Measurements from ENCODE around the gene DAPK2. TPM values are rescaled to one million over a fixed set of nuclear protein-coding genes. Genes with fewer than 3 reads are reported as not detected.

Gene DAPK2
- total and polyA plus RNA-seq, 4 donors = 4.0 to 6.7 (median 6.7) TPM

DNA sequence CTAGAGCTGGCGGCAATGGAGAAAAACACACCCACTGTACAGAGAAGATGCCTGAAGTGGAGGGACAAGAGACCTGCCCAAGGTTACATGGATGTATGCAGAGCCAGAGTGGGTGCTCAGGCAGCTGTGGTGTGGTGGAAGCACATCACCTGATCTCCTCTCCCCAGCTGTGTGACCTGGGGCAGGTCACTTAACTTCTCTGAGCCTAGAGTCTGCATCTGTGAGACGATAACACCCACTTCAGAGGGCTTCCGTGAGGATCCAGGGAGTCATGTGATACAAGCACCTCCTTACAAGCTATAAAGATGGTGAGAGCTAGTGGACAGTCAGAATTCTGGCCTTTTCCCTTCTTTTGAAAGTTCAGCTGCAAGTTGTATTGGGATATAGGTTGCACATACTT, 157.5 kb downstream of the DAPK2 start:
- Histone ChIP-seq H3K27me3 (ENCODE audit: control insufficient read depth, insufficient read depth, low read length) (no peaks in the 10 kb centered on the region), H3K4me1 (ENCODE audit: control insufficient read depth, insufficient read depth, low read length) (peaks cover 11% of the 10 kb centered on the region), H3K4me3 (ENCODE audit: low read depth, low read length) (no peak overlapping the region), H3K36me3 (ENCODE audit: control insufficient read depth, insufficient read depth, low read length) (no peaks in the 10 kb centered on the region), H3K9me3 (ENCODE audit: control insufficient read depth, insufficient read depth, low read length) (no peaks in the 10 kb centered on the region), H3K27ac (ENCODE audit: low read depth, low read length) (no peak overlapping the region)
- WGBS (ENCODE audit: insufficient coverage) = no CpG with 5 or more reads among the region's 3 CpGs
- no peak for DNase-seq (ENCODE audit: low read depth in 4 of 6, low spot score in 6 of 6)

DNA sequence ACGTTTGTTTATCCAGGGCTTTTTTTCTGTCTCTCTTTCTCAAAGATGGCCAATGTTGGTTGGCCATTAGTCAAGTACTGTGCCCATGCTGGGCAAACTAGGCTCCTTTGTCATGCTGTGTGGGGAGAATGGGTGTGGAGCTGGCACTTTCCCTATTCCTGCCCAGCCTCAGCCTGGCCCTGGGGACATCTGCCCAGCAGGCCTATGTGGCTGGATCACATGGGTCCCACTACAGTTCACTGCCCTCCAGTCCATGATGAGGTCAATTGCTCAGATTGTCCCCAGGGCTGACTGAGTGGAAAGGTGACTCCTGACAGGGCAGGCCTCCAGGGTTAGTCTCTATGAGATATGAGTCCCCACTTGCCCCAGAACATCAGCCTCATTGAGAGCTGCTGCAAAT, 158.1 kb downstream of the DAPK2 start:
- Histone ChIP-seq H3K4me1 (ENCODE audit: control insufficient read depth, insufficient read depth, low read length) (peaks cover 11% of the 10 kb centered on the region), H3K27ac (ENCODE audit: low read depth, low read length) (no peak overlapping the region), H3K36me3 (ENCODE audit: control insufficient read depth, insufficient read depth, low read length) (no peaks in the 10 kb centered on the region), H3K9me3 (ENCODE audit: control insufficient read depth, insufficient read depth, low read length) (no peaks in the 10 kb centered on the region), H3K27me3 (ENCODE audit: control insufficient read depth, insufficient read depth, low read length) (no peaks in the 10 kb centered on the region), H3K4me3 (ENCODE audit: low read depth, low read length) (no peak overlapping the region)
- DNase-seq (ENCODE audit: low read depth in 4 of 6, low spot score in 6 of 6) = no peak
- WGBS (ENCODE audit: insufficient coverage) = 43% methylated on average over 1 of the region's 1 CpG

DNA sequence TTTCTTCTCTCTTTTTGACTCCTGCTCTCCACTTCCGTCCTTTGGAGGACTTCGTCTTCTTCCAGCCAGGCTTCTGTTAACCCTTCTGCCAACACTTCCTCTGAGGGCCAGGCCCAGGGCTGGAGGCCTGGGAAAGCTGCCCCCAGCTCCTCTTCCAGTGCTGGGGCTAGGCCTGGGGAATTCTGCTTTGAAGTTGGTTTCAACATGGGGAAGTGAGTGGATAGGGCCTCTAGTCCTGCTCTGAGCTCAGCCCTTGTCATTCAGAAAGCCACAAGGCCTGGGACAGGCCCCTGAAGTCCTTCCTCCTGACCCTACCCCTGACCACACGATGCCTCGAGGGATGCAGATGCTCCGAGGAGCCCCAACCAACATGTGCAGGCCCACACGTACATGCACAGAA, 158.7 kb downstream of the DAPK2 start:
- Histone ChIP-seq H3K4me1 (ENCODE audit: control insufficient read depth, insufficient read depth, low read length) (peaks cover 11% of the 10 kb centered on the region), H3K36me3 (ENCODE audit: control insufficient read depth, insufficient read depth, low read length) (no peaks in the 10 kb centered on the region), H3K27ac (ENCODE audit: low read depth, low read length) (no peak overlapping the region), H3K9me3 (ENCODE audit: control insufficient read depth, insufficient read depth, low read length) (no peaks in the 10 kb centered on the region), H3K27me3 (ENCODE audit: control insufficient read depth, insufficient read depth, low read length) (no peaks in the 10 kb centered on the region), H3K4me3 (ENCODE audit: low read depth, low read length) (no peak overlapping the region)
- WGBS (ENCODE audit: insufficient coverage) = 80% methylated on average over 5 of the region's 6 CpGs
- DNase-seq (ENCODE audit: low read depth in 4 of 6, low spot score in 6 of 6) = no peak

DNA sequence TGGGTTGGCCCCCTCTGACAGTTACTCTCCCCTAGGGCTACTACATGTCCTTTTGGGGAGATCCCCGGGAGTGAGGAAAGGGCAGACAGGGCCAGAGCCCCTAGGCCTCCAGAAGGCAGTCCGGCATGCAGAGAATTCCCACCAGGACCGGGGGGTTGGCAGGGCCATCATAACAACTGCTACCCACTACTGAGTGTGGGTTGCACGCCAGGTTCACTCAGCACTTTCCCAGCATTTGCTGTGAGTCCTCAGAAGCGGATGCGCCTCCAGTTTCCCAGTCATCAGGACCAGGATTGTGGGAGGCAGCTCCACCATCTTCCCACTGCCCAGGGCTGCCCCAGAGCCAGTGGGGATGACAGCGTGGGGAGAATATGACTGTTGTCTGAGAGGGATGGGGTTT, 161.3 kb downstream of the DAPK2 start:
- Histone ChIP-seq H3K27ac (ENCODE audit: low read depth, low read length) (no peak overlapping the region), H3K9me3 (ENCODE audit: control insufficient read depth, insufficient read depth, low read length) (no peaks in the 10 kb centered on the region), H3K4me1 (ENCODE audit: control insufficient read depth, insufficient read depth, low read length) (peaks cover 3% of the 10 kb centered on the region), H3K36me3 (ENCODE audit: control insufficient read depth, insufficient read depth, low read length) (no peaks in the 10 kb centered on the region), H3K4me3 (ENCODE audit: low read depth, low read length) (no peak overlapping the region), H3K27me3 (ENCODE audit: control insufficient read depth, insufficient read depth, low read length) (no peaks in the 10 kb centered on the region)
- DNase-seq (ENCODE audit: low read depth in 4 of 6, low spot score in 6 of 6) = no peak
- 88% methylated on average over 4 of the region's 7 CpGs for WGBS (ENCODE audit: insufficient coverage)

DNA sequence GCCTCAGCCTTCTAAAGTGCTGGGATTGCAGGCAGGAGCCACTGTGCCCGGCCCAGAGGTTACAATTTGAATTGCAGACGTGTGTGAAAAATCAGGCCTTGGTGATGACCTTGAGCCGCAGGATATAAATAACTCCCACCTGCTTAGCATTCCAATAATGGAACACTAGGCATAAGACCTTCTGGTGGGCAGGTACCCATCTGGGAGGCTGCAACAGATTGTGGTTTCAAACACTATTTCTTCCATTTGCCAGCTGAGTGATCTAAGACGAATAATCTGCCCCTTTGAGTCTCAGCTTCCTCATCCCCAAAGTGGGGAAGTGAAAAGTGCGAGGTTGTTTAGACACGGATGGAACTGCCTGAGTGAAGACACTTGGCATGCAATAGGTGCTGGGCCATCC, 164.9 kb downstream of the DAPK2 start:
- Histone ChIP-seq H3K27ac (ENCODE audit: low read depth, low read length) (no peak overlapping the region), H3K36me3 (ENCODE audit: control insufficient read depth, insufficient read depth, low read length) (no peaks in the 10 kb centered on the region), H3K4me3 (ENCODE audit: low read depth, low read length) (no peak overlapping the region), H3K27me3 (ENCODE audit: control insufficient read depth, insufficient read depth, low read length) (no peaks in the 10 kb centered on the region), H3K4me1 (ENCODE audit: control insufficient read depth, insufficient read depth, low read length) (peaks cover 4% of the 10 kb centered on the region), H3K9me3 (ENCODE audit: control insufficient read depth, insufficient read depth, low read length) (no peaks in the 10 kb centered on the region)
- no peak for DNase-seq (ENCODE audit: low read depth in 4 of 6, low spot score in 6 of 6)
- 83% methylated on average over 1 of the region's 6 CpGs for WGBS (ENCODE audit: insufficient coverage)

DNA sequence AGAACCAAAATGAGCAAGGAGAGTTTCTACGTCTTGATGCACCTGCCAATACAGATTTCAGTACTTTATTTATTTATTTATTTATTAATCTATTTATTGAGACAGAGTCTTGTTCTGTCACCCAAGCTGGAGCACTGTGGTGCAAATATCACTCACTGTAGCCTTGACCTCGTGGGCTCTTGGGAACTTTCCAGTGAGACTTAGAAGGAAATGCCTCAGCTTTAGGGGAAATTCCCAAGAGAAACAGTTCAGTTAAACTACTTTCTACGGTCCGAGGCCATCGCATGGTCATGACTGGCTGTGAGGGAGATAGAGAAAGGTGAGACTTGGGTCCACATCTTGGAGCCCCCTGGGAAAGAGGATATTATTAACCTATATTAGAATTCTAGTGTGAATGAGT, 165.5 kb downstream of the DAPK2 start:
- Histone ChIP-seq H3K4me1 (ENCODE audit: control insufficient read depth, insufficient read depth, low read length) (peaks cover 4% of the 10 kb centered on the region), H3K27ac (ENCODE audit: low read depth, low read length) (no peak overlapping the region), H3K4me3 (ENCODE audit: low read depth, low read length) (no peak overlapping the region), H3K27me3 (ENCODE audit: control insufficient read depth, insufficient read depth, low read length) (no peaks in the 10 kb centered on the region), H3K36me3 (ENCODE audit: control insufficient read depth, insufficient read depth, low read length) (no peaks in the 10 kb centered on the region), H3K9me3 (ENCODE audit: control insufficient read depth, insufficient read depth, low read length) (no peaks in the 10 kb centered on the region)
- no CpG with 5 or more reads among the region's 5 CpGs for WGBS (ENCODE audit: insufficient coverage)
- no peak for DNase-seq (ENCODE audit: low read depth in 4 of 6, low spot score in 6 of 6)

DNA sequence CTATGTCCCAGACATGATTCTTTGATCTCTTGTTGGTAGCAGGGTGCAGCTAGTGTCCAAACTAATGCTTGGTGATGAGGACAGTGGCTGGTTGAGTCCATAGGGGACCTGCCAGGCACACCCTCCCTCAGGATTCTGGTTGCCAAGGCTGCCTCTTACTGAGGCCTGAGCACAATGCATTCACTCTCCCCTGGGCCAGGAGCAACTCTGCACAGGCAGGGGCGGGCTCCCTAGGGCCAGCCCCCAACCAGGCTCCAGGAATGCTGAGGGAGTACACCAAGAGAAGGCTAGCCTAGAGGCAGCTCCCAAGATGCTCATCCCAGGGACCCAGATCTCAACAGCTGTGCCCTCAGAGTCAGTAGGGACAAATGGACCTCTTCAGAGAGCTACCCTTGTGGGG, 166.3 kb downstream of the DAPK2 start:
- no peak overlapping the region for H3K27ac ChIP-seq (ENCODE audit: low read depth, low read length)
- H3K27me3 ChIP-seq (ENCODE audit: control insufficient read depth, insufficient read depth, low read length) = no peaks in the 10 kb centered on the region
- 92% methylated on average over 1 of the region's 1 CpG for WGBS (ENCODE audit: insufficient coverage)
- no peaks in the 10 kb centered on the region for H3K36me3 ChIP-seq (ENCODE audit: control insufficient read depth, insufficient read depth, low read length)
- H3K9me3 ChIP-seq (ENCODE audit: control insufficient read depth, insufficient read depth, low read length) = no peaks in the 10 kb centered on the region
- no peak for DNase-seq (ENCODE audit: low read depth in 4 of 6, low spot score in 6 of 6)
- H3K4me1 ChIP-seq (ENCODE audit: control insufficient read depth, insufficient read depth, low read length) = peaks cover 4% of the 10 kb centered on the region
- H3K4me3 ChIP-seq (ENCODE audit: low read depth, low read length) = no peak overlapping the region

DNA sequence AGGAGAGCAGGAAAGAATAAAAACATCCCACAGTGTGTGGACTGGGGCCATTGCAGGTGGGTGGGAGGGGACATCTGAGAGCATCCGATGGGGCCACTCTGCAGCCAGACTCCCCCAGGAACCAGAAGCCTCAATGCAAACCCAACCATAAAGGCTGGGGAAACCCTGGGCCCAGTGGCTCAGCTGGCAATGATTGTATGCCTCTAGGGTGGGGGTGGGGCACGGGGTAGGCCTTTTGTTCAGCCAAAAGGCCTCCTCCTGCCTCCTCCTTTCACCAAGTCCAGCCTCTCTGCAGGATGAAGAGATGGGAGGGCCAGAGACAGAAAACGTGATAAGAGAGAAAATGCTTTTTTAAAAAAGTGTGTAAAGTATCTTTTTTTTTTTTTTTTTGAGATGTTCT, 167.1 kb downstream of the DAPK2 start:
- DNase-seq (ENCODE audit: low read depth in 4 of 6, low spot score in 6 of 6) = no peak

DNA sequence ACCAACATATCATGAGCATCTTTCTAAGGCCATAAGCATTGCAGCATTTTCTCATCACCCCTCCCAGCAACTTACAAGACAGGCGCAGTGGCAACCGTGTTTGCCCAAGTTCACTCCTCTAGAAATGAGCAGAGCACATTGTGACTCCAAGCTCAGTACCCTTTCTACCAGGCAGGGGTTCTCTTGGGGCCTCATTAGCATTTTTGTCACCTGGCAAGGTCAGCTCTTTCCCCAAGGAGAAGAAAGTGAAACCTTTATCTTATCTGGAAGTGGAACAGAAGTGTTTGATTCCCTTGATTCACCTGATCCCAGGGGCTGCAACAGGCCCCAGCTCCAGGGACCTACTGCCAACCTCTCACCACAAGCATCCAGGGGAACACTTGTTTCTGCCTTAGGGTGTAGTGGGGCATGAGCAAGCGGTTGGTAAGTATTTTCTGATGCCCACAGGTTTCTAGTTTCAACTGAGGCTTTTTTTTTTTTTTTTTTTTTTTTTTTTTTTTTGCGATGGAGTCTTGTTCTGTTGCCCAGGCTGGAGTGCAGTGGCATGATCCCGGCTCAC, 168.5 kb downstream of the DAPK2 start:
- no peak overlapping the region for H3K4me3 ChIP-seq (ENCODE audit: low read depth, low read length)
- H3K9me3 ChIP-seq (ENCODE audit: control insufficient read depth, insufficient read depth, low read length) = no peaks in the 10 kb centered on the region
- H3K27ac ChIP-seq (ENCODE audit: low read depth, low read length) = no peak overlapping the region
- no peak for DNase-seq (ENCODE audit: low read depth in 4 of 6, low spot score in 6 of 6)
- no peaks in the 10 kb centered on the region for H3K27me3 ChIP-seq (ENCODE audit: control insufficient read depth, insufficient read depth, low read length)
- peaks cover 4% of the 10 kb centered on the region for H3K4me1 ChIP-seq (ENCODE audit: control insufficient read depth, insufficient read depth, low read length)
- no peaks in the 10 kb centered on the region for H3K36me3 ChIP-seq (ENCODE audit: control insufficient read depth, insufficient read depth, low read length)
- 84% methylated on average over 3 of the region's 5 CpGs for WGBS (ENCODE audit: insufficient coverage)

More for the DNA sequence above, 167.1 kb downstream of the DAPK2 start:
- Histone ChIP-seq H3K27ac (ENCODE audit: low read depth, low read length) (no peak overlapping the region), H3K4me1 (ENCODE audit: control insufficient read depth, insufficient read depth, low read length) (peaks cover 4% of the 10 kb centered on the region), H3K4me3 (ENCODE audit: low read depth, low read length) (no peak overlapping the region), H3K9me3 (ENCODE audit: control insufficient read depth, insufficient read depth, low read length) (no peaks in the 10 kb centered on the region), H3K27me3 (ENCODE audit: control insufficient read depth, insufficient read depth, low read length) (no peaks in the 10 kb centered on the region), H3K36me3 (ENCODE audit: control insufficient read depth, insufficient read depth, low read length) (no peaks in the 10 kb centered on the region)
- 0% methylated on average over 1 of the region's 3 CpGs for WGBS (ENCODE audit: insufficient coverage)

DNA sequence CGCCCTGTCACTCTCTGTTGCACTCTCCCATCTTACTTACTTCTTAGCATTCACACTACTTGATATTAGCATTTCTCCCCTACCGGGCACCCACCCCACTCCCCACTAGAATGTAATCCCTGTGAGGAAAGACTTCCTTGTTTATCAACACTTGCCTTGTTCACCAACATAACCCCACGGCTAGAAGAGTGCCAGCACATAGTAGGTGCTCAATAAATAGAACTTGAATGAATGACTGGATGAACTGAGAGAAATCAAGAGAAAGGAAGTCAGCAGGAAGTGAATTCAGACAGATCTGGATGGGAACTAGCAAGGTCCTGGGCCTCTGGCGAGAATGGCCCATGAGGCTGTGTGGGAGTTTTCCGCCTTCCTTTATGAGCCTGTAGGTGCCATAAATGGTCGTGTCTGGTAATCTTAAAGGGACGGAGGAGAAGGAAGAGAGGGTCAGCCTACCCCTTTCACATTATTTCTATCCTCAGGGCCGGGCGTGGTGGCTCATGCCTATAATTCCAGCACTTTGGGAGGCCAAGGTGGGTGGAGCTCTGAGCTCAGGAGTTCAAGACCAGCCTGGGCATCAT, 170.1 kb downstream of the DAPK2 start:
- H3K27me3 ChIP-seq (ENCODE audit: control insufficient read depth, insufficient read depth, low read length) = no peaks in the 10 kb centered on the region
- no peak overlapping the region for H3K4me3 ChIP-seq (ENCODE audit: low read depth, low read length)
- no peaks in the 10 kb centered on the region for H3K36me3 ChIP-seq (ENCODE audit: control insufficient read depth, insufficient read depth, low read length)
- no peak overlapping the region for H3K27ac ChIP-seq (ENCODE audit: low read depth, low read length)
- no peak for DNase-seq (ENCODE audit: low read depth in 4 of 6, low spot score in 6 of 6)
- 50% methylated on average over 2 of the region's 9 CpGs for WGBS (ENCODE audit: insufficient coverage)
- H3K4me1 ChIP-seq (ENCODE audit: control insufficient read depth, insufficient read depth, low read length) = peaks cover 4% of the 10 kb centered on the region
- H3K9me3 ChIP-seq (ENCODE audit: control insufficient read depth, insufficient read depth, low read length) = no peaks in the 10 kb centered on the region
